Stimulated activated naive CD8-positive, alpha-beta T cell treated with anti-CD3 and anti-CD28 coated beads, Interleukin-15, Interleukin-2, amounts not matched to agents 100 U/mL and 50 U/mL, for 24 hours (primary cell): Measurements from ENCODE around the gene UVSSA.
"Not testable (repeated sequence)": the region's sequence is repeated elsewhere in the genome, so short reads cannot be mapped to it uniquely, and the experiment has no call there.

Source experiments
- ATAC-seq: fragments of 150-1000 bp; cut with Tn5 transposase; one replicate; pipeline ENCODE4 v1.10.0; 2021
- DNase-seq: peaks from one replicate; pipeline ENCODE4 v3.0.0; 2021

UVSSA gene

GRCh38 chr4:1421657-1422056, 74.6 kb downstream of the UVSSA start:
- DNase-seq = no peak
- no peak for ATAC-seq

- no peak for DNase-seq
- ATAC-seq = no peak
These were observed 80.0 kb downstream of the UVSSA start for GRCh38 chr4:1427010-1427409.

- DNase-seq, ATAC-seq: not testable (repeated sequence)
These were observed 96.7 kb downstream of the UVSSA start for GRCh38 chr4:1443688-1444172.
